Measurements from ENCODE around the gene TPBG. TPM values are rescaled to one million over a fixed set of nuclear protein-coding genes. Genes with fewer than 3 reads are reported as not detected.

The TPBG gene
- 4.9 TPM for total RNA-seq
- long read RNA-seq, full-length matches to known transcripts = 10 of 17 reads
- long read RNA-seq, partial matches to known transcripts = 0 of 17 reads
- long read RNA-seq, other reads (novel, unspliced or antisense) = 7 of 17 reads

GRCh38 chr6:82363428-82364086 is at the start of gene TPBG:
Gene TPBG, plus strand, starts transcription at chr6:82363817. Its CDS starts 1,145 bp downstream, at chr6:82364962.
- DNase-seq (ENCODE audit: low spot score) = no peak
- intact Hi-C loops (cut with DNase I) = loop anchor here (10.0 kb wide), 1 partner anchor 691 kb away; no protein-coding TSS in a partner anchor

- intact Hi-C loops (cut with DNase I) = no loop called here
- no peak for DNase-seq (ENCODE audit: low spot score)
These were observed 41.2 kb upstream of the TPBG start for GRCh38 chr6:82322386-82322785.

GRCh38 chr6:82329766-82330165 is 33.9 kb upstream of the TPBG start:
- intact Hi-C loops (cut with DNase I) = no loop called here
- no peak for DNase-seq (ENCODE audit: low spot score)

- intact Hi-C loops (cut with DNase I) = no loop called here
- DNase-seq (ENCODE audit: low spot score) = no peak
These were observed 33.3 kb upstream of the TPBG start for GRCh38 chr6:82330171-82330804.

- intact Hi-C loops (cut with DNase I) = no loop called here
- DNase-seq (ENCODE audit: low spot score) = no peak
These were observed 32.4 kb upstream of the TPBG start for GRCh38 chr6:82331031-82331773.

- intact Hi-C loops (cut with DNase I) = no loop called here
- no peak for DNase-seq (ENCODE audit: low spot score)
These were observed 29.8 kb upstream of the TPBG start for GRCh38 chr6:82333781-82334180.

- intact Hi-C loops (cut with DNase I) = no loop called here
- DNase-seq (ENCODE audit: low spot score) = no peak
These were observed 25.8 kb upstream of the TPBG start for GRCh38 chr6:82337688-82338257.

GRCh38 chr6:82348130-82348529 is 15.5 kb upstream of the TPBG start:
- no peak for DNase-seq (ENCODE audit: low spot score)
- intact Hi-C loops (cut with DNase I) = no loop called here

- intact Hi-C loops (cut with DNase I) = no loop called here
- DNase-seq (ENCODE audit: low spot score) = no peak
These were observed 9.8 kb upstream of the TPBG start for GRCh38 chr6:82353848-82354247.

- intact Hi-C loops (cut with DNase I) = loop anchor here (10.0 kb wide), 1 partner anchor 694 kb away; no protein-coding TSS in a partner anchor
- no peak for DNase-seq (ENCODE audit: low spot score)
These were observed 3.1 kb upstream of the TPBG start for GRCh38 chr6:82360552-82360951.

- intact Hi-C loops (cut with DNase I) = loop anchor here (10.0 kb wide), 1 partner anchor 693 kb away; no protein-coding TSS in a partner anchor
These were observed 2.0 kb upstream of the TPBG start for GRCh38 chr6:82361631-82362030.

GRCh38 chr6:82362144-82362543 is 1.5 kb upstream of the TPBG start:
- intact Hi-C loops (cut with DNase I) = loop anchor here (10.0 kb wide), 1 partner anchor 693 kb away; no protein-coding TSS in a partner anchor
- DNase-seq (ENCODE audit: low spot score) = no peak

More at GRCh38 chr6:82361631-82362030, 2.0 kb upstream of the TPBG start:
- DNase-seq (ENCODE audit: low spot score) = no peak

- DNase-seq (ENCODE audit: low spot score) = no peak
These were observed 664 bp upstream of the TPBG start for GRCh38 chr6:82362878-82363427.

GRCh38 chr6:82364087-82365015 is 734 bp downstream of the TPBG start:
- DNase-seq (ENCODE audit: low spot score) = no peak
- intact Hi-C loops (cut with DNase I) = loop anchor here (10.0 kb wide), 1 partner anchor 690 kb away; no protein-coding TSS in a partner anchor

More at GRCh38 chr6:82362878-82363427, 664 bp upstream of the TPBG start:
- intact Hi-C loops (cut with DNase I) = loop anchor here (10.0 kb wide), 1 partner anchor 692 kb away; no protein-coding TSS in a partner anchor

GRCh38 chr6:82365016-82365795 is 1.6 kb downstream of the TPBG start:
- no peak for DNase-seq (ENCODE audit: low spot score)
- intact Hi-C loops (cut with DNase I) = loop anchor here (10.0 kb wide), 1 partner anchor 690 kb away; no protein-coding TSS in a partner anchor

GRCh38 chr6:82367704-82368103 is 4.1 kb downstream of the TPBG start:
- intact Hi-C loops (cut with DNase I) = loop anchor here (10.0 kb wide), 1 partner anchor 687 kb away; no protein-coding TSS in a partner anchor
- DNase-seq (ENCODE audit: low spot score) = no peak

GRCh38 chr6:82370788-82371187 is 7.2 kb downstream of the TPBG start:
- no peak for DNase-seq (ENCODE audit: low spot score)
- intact Hi-C loops (cut with DNase I) = no loop called here

Data from cardiac septum (tissue), 1 donor.